ENCODE measurements around the gene PPP1R17. TPM values are rescaled to one million over a fixed set of nuclear protein-coding genes. Genes with fewer than 3 reads are reported as not detected.

Gene PPP1R17
- total and polyA plus RNA-seq, 4 donors, result not detected

GRCh38 chr7:31707089-31707488 is 20.1 kb downstream of the PPP1R17 start:
- H3K27me3 ChIP-seq (ENCODE audit: control insufficient read depth in 4 of 4, insufficient read depth in 4 of 4, low read length in 3 of 4), result peaks cover 0 to 4% (median 0%) of the 10 kb centered on the region in 4 donors
- peaks cover 0 to 2% (median 0%) of the 10 kb centered on the region in 4 donors for H3K9me3 ChIP-seq (ENCODE audit: control insufficient read depth in 4 of 4, low read length in 3 of 4)
- no peak overlapping the region for H3K9ac ChIP-seq (ENCODE audit: low read depth in 1 of 2, low read length in 2 of 2)
- no peaks in the 10 kb centered on the region for H3K36me3 ChIP-seq (ENCODE audit: control insufficient read depth in 4 of 4, insufficient read depth in 3 of 4, low read depth in 1 of 4, low read length in 3 of 4)
- DNase-seq (ENCODE audit: low spot score), result no peak
- no peaks in the 10 kb centered on the region for H3K4me1 ChIP-seq (ENCODE audit: control insufficient read depth in 4 of 4, insufficient read depth in 4 of 4, low read length in 3 of 4)
- TF ChIP-seq CTCF (IDR thresholded peaks at IDR 0.05; ENCODE audit: low read depth, low read length, missing input control) (no peak), REST (IDR thresholded peaks at IDR 0.05) (no peak), HNF4A (conservative IDR thresholded peaks at IDR 0.05) (no peak), FOXA1 (IDR thresholded peaks at IDR 0.05) (no peak), EGR1 (IDR thresholded peaks at IDR 0.05; ENCODE audit: low read depth in 2 of 2) (no peak), YY1 (IDR thresholded peaks at IDR 0.05) (no peak), ATF3 (IDR thresholded peaks at IDR 0.05) (no peak), SP1 (IDR thresholded peaks at IDR 0.05) (no peak), FOXA2 (IDR thresholded peaks at IDR 0.05) (no peak), TAF1 (conservative IDR thresholded peaks at IDR 0.05) (no peak), MAX (IDR thresholded peaks at IDR 0.05) (no peak), ZBTB33 (IDR thresholded peaks at IDR 0.05) (no peak), RAD21 (IDR thresholded peaks at IDR 0.05) (no peak), RXRA (IDR thresholded peaks at IDR 0.05) (no peak), NR2F2 (IDR thresholded peaks at IDR 0.05) (no peak), JUND (IDR thresholded peaks at IDR 0.05) (no peak), HNF4G (IDR thresholded peaks at IDR 0.05) (no peak), GABPA (IDR thresholded peaks at IDR 0.05 in 1 of 2, conservative IDR thresholded peaks at IDR 0.05 in 1 of 2) (no peak)
- H3K27ac ChIP-seq (ENCODE audit: low read depth in 1 of 2, low read length in 2 of 2), result no peak overlapping the region
- WGBS, result 41% methylated on average over 5 of the region's 5 CpGs
- no peak overlapping the region for H3K4me3 ChIP-seq (ENCODE audit: low read depth in 1 of 3, low read length in 3 of 3)

Measured in liver (tissue), 9 donors.